WI38 (cell line): ENCODE data around the gene CTAGE8.
"Not testable (repeated sequence)": the region's sequence is repeated elsewhere in the genome, so short reads cannot be mapped to it uniquely, and the experiment has no call there.

Experiments used
- H3K4me3 ChIP-seq: 2 replicates; pipeline ENCODE4 v1.5.1; 2011; ENCODE audit warnings: low read depth, mild to moderate bottlenecking, control low read depth, low read length

The CTAGE8 gene

GRCh38 chr7:144269188-144269587, at the start of gene CTAGE8:
Gene CTAGE8, minus strand, starts transcription at chr7:144269288. Its CDS starts 38 bp downstream, at chr7:144269250.
- not testable (repeated sequence) for H3K4me3 ChIP-seq

GRCh38 chr7:144317537-144317936, 48.4 kb upstream of the CTAGE8 start:
- not testable (repeated sequence) for H3K4me3 ChIP-seq

DNA sequence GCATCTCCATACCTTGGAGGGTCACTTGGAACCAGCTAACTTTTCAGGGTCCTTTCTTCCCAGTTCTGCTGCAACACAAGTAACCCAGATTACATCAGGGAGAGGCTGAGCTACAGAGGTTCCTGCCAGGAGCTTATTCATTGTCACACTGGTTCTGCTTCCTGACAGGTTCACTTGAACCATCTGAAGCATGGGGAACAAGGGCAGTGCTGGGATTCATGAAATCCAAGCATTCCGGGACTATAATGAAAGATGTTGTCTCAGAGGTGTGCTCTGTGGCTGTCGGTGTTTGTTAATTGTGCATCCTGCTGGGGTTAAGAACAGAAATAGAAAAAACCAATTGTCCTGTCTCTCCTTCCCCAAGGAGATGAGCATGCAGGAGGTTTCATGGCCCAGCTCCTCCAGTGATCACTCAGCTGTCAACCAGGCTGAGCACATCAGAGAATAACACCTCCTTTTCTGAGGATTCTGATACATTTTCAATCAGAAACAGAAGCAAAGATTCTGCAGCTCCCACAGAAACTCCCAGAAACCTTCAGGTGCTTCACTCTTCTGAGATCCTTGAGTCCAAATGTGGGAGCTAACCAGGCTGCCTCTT, 42.9 kb upstream of the CTAGE8 start, which contains the start of gene OR2A1:
TSS of gene OR2A1 (plus strand) at position 548 of the 598 bp plus-strand sequence. CDS start 5,706 bp downstream, outside the sequence.
- not testable (repeated sequence) for H3K4me3 ChIP-seq

GRCh38 chr7:144311218-144311617, 42.1 kb upstream of the CTAGE8 start:
- not testable (repeated sequence) for H3K4me3 ChIP-seq

- H3K4me3 ChIP-seq, result not testable (repeated sequence)
Measured at GRCh38 chr7:144309702-144310101, 40.6 kb upstream of the CTAGE8 start.

- H3K4me3 ChIP-seq, result not testable (repeated sequence)
Measured at GRCh38 chr7:144305156-144305555, 36.1 kb upstream of the CTAGE8 start.

DNA sequence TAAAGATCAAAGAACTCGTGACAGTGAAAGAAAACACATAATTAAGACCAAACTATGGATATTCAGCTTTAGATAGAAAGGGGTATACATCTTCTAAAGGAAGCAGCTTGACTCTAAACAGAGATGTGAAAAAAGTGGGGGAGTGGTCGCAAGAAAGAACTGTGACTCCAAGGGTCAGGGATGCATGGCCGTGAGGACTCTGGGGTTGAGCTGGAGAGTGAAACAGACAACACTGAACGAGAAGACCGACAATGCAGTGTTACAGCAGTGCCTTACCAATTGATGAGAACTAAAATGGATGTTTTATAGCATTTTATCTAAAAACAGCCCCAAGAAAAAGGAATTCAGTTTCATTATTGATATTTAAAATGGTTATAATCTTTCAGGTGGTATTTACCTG, 34.5 kb upstream of the CTAGE8 start:
- H3K4me3 ChIP-seq, result not testable (repeated sequence)

- H3K4me3 ChIP-seq, result not testable (repeated sequence)
Measured at GRCh38 chr7:144302578-144303303, 33.7 kb upstream of the CTAGE8 start.

- H3K4me3 ChIP-seq, result not testable (repeated sequence)
Measured at GRCh38 chr7:144293794-144294499, 24.9 kb upstream of the CTAGE8 start.

DNA sequence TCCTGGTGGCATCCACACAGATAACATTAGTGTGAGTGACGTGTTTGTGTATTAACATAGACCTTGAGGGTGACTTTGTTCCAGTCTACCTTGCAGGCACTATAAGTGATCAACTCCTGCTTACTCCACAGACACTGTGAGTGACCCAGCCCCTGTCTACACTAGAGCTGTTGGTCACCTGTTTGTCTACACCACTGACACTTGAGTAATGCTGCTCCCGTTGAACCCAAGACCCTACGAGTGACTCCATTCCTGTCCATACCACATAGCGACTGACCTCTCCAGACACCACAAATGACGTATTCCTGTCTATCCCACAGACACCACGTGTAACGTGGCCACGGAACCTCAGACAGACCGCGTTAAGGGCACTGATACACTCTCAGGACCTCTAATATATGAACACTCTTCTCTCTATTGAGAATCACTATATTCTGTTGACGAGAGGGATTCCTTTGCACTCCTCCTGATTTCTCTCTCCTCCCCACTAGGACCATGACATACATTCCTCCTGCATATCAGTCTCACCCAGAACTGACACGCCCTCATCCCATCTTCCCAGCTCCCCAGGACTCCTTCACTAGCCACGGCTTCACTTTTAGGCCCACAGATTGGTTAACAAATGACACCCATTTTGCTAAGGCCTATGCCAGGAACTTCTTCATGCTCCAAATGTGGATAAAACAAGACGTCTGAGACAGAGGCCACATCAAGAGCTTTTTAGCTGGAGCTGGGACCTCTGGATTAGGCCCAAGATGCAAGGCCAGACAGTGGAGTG, 23.5 kb upstream of the CTAGE8 start:
- not testable (repeated sequence) for H3K4me3 ChIP-seq

DNA sequence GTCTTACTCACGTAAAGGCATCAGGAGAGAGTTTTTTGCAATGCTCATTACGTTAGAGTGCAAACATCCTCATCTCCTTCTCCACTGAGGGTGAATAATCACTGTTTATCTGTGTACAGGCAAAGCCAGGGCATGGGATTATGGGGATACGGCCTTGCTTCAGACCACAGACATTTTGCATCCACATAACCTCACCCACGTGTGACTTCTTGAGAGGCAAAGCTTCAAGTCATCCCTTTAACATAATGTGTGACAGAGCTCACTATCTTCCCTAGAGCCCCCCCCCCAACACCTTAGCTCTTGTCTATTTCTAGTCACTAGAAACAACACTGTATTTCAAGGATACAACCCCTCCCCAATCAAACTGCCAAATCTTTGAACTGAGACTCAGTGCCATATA, 22.5 kb upstream of the CTAGE8 start:
- not testable (repeated sequence) for H3K4me3 ChIP-seq

GRCh38 chr7:144287171-144287784, 18.2 kb upstream of the CTAGE8 start:
- not testable (repeated sequence) for H3K4me3 ChIP-seq

DNA sequence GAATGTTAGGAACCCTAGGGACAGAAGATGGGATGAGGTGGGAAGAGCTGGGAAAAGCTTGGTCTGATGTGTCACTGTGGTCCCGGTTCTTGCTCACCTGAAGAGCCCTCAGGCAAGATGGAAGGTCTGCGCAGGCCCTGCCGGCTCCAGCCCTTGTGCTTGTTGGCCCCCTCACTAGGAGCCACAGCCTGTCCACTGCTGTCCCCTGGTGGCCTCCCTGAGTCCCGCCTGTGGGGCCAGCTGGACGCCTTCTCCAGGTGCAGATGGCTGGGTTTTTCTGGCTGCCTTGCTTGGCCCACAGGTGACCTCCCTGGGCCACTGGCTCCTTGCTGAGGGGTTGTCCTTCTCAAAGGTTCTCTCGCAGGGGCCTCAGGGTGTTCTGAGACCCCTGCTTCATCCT, 14.6 kb upstream of the CTAGE8 start:
- not testable (repeated sequence) for H3K4me3 ChIP-seq

GRCh38 chr7:144282490-144282889, 13.4 kb upstream of the CTAGE8 start:
- not testable (repeated sequence) for H3K4me3 ChIP-seq

DNA sequence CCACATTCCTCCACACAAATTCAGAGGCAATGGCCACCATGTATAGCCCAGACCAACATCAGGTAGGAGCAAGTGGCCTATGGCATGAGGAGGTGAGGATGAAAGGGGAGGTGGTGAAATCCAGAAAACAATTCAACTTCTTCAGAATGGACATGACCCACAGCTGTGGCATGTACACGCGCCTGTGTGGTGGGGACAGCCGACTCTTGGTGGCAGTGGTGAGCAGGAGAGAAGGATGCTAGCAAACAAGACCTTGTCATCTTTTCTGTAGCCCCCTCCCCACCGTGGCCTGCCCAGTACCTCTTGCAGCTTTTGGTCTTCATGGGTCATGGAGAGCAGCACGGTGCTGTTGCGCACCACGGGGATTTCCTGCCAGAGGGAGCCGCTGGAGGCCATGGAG, 12.9 kb upstream of the CTAGE8 start:
- not testable (repeated sequence) for H3K4me3 ChIP-seq

DNA sequence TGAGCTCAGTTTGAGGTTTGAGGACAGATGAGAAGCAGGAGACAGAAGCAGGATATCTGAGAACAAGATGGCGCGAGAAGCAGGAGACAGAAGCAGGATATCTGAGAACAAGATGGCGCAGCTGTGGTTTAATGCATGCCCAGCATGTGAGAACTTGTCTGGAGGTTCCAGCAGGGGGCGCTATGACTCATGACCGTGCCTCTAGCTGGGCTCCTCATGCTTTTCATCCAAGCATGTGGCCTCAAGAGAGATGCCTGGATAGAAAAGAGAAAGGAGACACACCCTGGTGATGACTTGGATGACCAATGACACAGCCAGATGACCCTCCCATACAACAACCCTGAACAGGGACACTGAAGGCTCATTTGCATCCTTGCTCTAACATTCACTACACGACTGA, 10.9 kb upstream of the CTAGE8 start:
- not testable (repeated sequence) for H3K4me3 ChIP-seq

- H3K4me3 ChIP-seq, result not testable (repeated sequence)
Measured at GRCh38 chr7:144275281-144275680, 6.2 kb upstream of the CTAGE8 start.

DNA sequence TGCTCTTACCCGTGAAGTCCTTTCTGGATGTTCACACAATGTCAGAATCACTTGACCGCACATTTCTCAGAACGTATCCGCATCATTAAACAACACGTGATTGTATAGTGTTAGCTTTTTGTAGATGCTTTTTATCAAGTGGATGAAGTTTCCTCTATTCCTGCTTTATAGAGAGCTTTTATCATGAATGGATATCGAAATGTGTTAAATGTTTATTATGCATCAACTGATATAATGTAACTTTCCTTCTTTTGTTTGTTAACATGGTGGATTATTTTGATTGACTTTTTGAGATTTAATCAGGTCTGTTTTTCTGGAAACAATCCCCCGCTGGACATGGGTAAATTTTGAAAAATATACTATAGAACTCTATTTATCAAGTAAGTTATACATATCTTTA, 4.4 kb downstream of the CTAGE8 start, which contains the start of gene OR2A7:
TSS of gene OR2A7 (minus strand) at position 101 of the 400 bp plus-strand sequence. CDS start 5,164 bp downstream, outside the sequence.
- H3K4me3 ChIP-seq, result not testable (repeated sequence)

- H3K4me3 ChIP-seq, result not testable (repeated sequence)
Measured at GRCh38 chr7:144262128-144262527, 7.0 kb downstream of the CTAGE8 start.

DNA sequence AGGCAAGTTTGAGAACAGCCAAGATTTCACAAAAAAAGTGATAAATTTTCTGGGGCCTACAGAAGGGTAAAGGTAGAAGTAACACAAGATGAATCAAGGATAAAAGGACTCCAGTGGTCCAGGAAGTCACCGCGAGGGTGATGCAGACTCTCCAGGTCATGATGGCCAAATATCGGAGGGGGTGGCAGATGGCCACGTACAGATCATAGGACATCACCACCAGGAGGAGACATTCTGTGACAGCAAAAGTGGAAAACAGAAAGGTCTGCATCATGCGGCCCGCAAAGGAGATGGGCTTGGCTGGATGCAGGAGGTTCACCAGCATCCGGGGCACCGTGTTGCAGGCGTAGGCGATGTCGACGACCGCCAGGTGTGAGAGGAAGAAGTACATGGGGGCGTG, 10.0 kb downstream of the CTAGE8 start:
- H3K4me3 ChIP-seq, result not testable (repeated sequence)
